Retinal pigment epithelial cell (primary cell): ENCODE measurements around the gene CGREF1.

Source experiments
- DNase-seq: peaks from one replicate; pipeline ENCODE4 v3.0.0-alpha.2; 2010; ENCODE audit warnings: low read depth
- H3K4me3 ChIP-seq: 2 replicates; pipeline ENCODE4 v1.5.1; 2011; ENCODE audit warnings: mild to moderate bottlenecking, low read length, control low read depth, moderate library complexity
- CTCF ChIP-seq: conservative IDR thresholded peaks from 2 replicates; pipeline ENCODE4 v1.5.1; 2011; ENCODE audit warnings: low read depth, low read length, control low read depth, inconsistent platforms

CGREF1 gene

GRCh38 chr2:27089111-27089954 is 29.6 kb downstream of the CGREF1 start:
- DNase-seq: no peak
- no peak for TF ChIP-seq CTCF
- no peak overlapping the region for H3K4me3 ChIP-seq

GRCh38 chr2:27088634-27089033 is 30.3 kb downstream of the CGREF1 start:
- no peak for TF ChIP-seq CTCF
- DNase-seq: no peak
- no peak overlapping the region for H3K4me3 ChIP-seq

- DNase-seq: no peak
- H3K4me3 ChIP-seq: no peak overlapping the region
- no peak for TF ChIP-seq CTCF
Observed at GRCh38 chr2:27087823-27088410, 31.0 kb downstream of the CGREF1 start.

GRCh38 chr2:27086724-27087593 is 32.0 kb downstream of the CGREF1 start, which contains the start of gene KHK:
TSS of gene KHK (plus strand) at chr2:27086772. CDS start at chr2:27087260, 488 bp downstream.
- peak within 1 kb of the TSS; percentile 56 for H3K4me3 ChIP-seq
- no peak for DNase-seq
- no peak for TF ChIP-seq CTCF

GRCh38 chr2:27086090-27086723 is 32.7 kb downstream of the CGREF1 start:
- peak; percentile 68 for TF ChIP-seq CTCF
- DNase-seq: peak; percentile 45
- H3K4me3 ChIP-seq: peak overlapping the region; percentile 55

- peak; percentile 49 for TF ChIP-seq CTCF
- DNase-seq: no peak
- H3K4me3 ChIP-seq: peak overlapping the region; percentile 55
Observed at GRCh38 chr2:27085673-27086089, 33.2 kb downstream of the CGREF1 start.
